Measurements from ENCODE around the gene PLCB1.

Gene PLCB1

GRCh38 chr20:8656335-8656734 is 524.3 kb downstream of the PLCB1 start:
- no peaks in the 10 kb centered on the region for H3K27me3 ChIP-seq (ENCODE audit: insufficient read depth, low read length)

GRCh38 chr20:8657664-8658063 is 525.6 kb downstream of the PLCB1 start:
- Histone ChIP-seq H3K9ac (ENCODE audit: low read depth, low read length) (no peak overlapping the region), H3K36me3 (ENCODE audit: insufficient read depth, low read depth, low read length) (no peaks in the 10 kb centered on the region), H3K4me3 (ENCODE audit: low read length) (no peak overlapping the region), H3K27ac (ENCODE audit: low read length) (no peak overlapping the region), H3K9me3 (ENCODE audit: insufficient read depth, low read depth, low read length) (no peaks in the 10 kb centered on the region), H3K4me1 (ENCODE audit: insufficient read depth, low read length) (no peaks in the 10 kb centered on the region), H3K27me3 (ENCODE audit: insufficient read depth, low read length) (no peaks in the 10 kb centered on the region)

More at GRCh38 chr20:8656335-8656734, 524.3 kb downstream of the PLCB1 start:
- H3K4me1 ChIP-seq (ENCODE audit: insufficient read depth, low read length) = no peaks in the 10 kb centered on the region
- H3K36me3 ChIP-seq (ENCODE audit: insufficient read depth, low read depth, low read length) = no peaks in the 10 kb centered on the region
- H3K9ac ChIP-seq (ENCODE audit: low read depth, low read length) = no peak overlapping the region
- no peak overlapping the region for H3K27ac ChIP-seq (ENCODE audit: low read length)
- no peak overlapping the region for H3K4me3 ChIP-seq (ENCODE audit: low read length)
- H3K9me3 ChIP-seq (ENCODE audit: insufficient read depth, low read depth, low read length) = no peaks in the 10 kb centered on the region

- H3K9me3 ChIP-seq (ENCODE audit: insufficient read depth, low read depth, low read length) = no peaks in the 10 kb centered on the region
- H3K27me3 ChIP-seq (ENCODE audit: insufficient read depth, low read length) = no peaks in the 10 kb centered on the region
- no peak overlapping the region for H3K4me3 ChIP-seq (ENCODE audit: low read length)
- no peak overlapping the region for H3K27ac ChIP-seq (ENCODE audit: low read length)
- no peaks in the 10 kb centered on the region for H3K36me3 ChIP-seq (ENCODE audit: insufficient read depth, low read depth, low read length)
- H3K9ac ChIP-seq (ENCODE audit: low read depth, low read length) = no peak overlapping the region
- no peaks in the 10 kb centered on the region for H3K4me1 ChIP-seq (ENCODE audit: insufficient read depth, low read length)
Observed at GRCh38 chr20:8658103-8658502, 526.0 kb downstream of the PLCB1 start.

GRCh38 chr20:8661229-8661952 is 529.3 kb downstream of the PLCB1 start:
- Histone ChIP-seq H3K27me3 (ENCODE audit: insufficient read depth, low read length) (no peaks in the 10 kb centered on the region), H3K4me1 (ENCODE audit: insufficient read depth, low read length) (no peaks in the 10 kb centered on the region), H3K9me3 (ENCODE audit: insufficient read depth, low read depth, low read length) (no peaks in the 10 kb centered on the region), H3K4me3 (ENCODE audit: low read length) (no peak overlapping the region), H3K9ac (ENCODE audit: low read depth, low read length) (no peak overlapping the region), H3K36me3 (ENCODE audit: insufficient read depth, low read depth, low read length) (no peaks in the 10 kb centered on the region), H3K27ac (ENCODE audit: low read length) (no peak overlapping the region)

GRCh38 chr20:8662433-8662954 is 530.4 kb downstream of the PLCB1 start:
- Histone ChIP-seq H3K4me1 (ENCODE audit: insufficient read depth, low read length) (no peaks in the 10 kb centered on the region), H3K9ac (ENCODE audit: low read depth, low read length) (no peak overlapping the region), H3K36me3 (ENCODE audit: insufficient read depth, low read depth, low read length) (no peaks in the 10 kb centered on the region), H3K9me3 (ENCODE audit: insufficient read depth, low read depth, low read length) (no peaks in the 10 kb centered on the region), H3K27me3 (ENCODE audit: insufficient read depth, low read length) (no peaks in the 10 kb centered on the region), H3K27ac (ENCODE audit: low read length) (no peak overlapping the region), H3K4me3 (ENCODE audit: low read length) (no peak overlapping the region)

GRCh38 chr20:8663424-8663823 is 531.4 kb downstream of the PLCB1 start:
- Histone ChIP-seq H3K27ac (ENCODE audit: low read length) (no peak overlapping the region), H3K9ac (ENCODE audit: low read depth, low read length) (no peak overlapping the region), H3K4me3 (ENCODE audit: low read length) (no peak overlapping the region), H3K36me3 (ENCODE audit: insufficient read depth, low read depth, low read length) (no peaks in the 10 kb centered on the region), H3K4me1 (ENCODE audit: insufficient read depth, low read length) (no peaks in the 10 kb centered on the region), H3K27me3 (ENCODE audit: insufficient read depth, low read length) (no peaks in the 10 kb centered on the region), H3K9me3 (ENCODE audit: insufficient read depth, low read depth, low read length) (no peaks in the 10 kb centered on the region)

- H3K36me3 ChIP-seq (ENCODE audit: insufficient read depth, low read depth, low read length) = no peaks in the 10 kb centered on the region
- H3K4me3 ChIP-seq (ENCODE audit: low read length) = no peak overlapping the region
- H3K27me3 ChIP-seq (ENCODE audit: insufficient read depth, low read length) = no peaks in the 10 kb centered on the region
- H3K27ac ChIP-seq (ENCODE audit: low read length) = no peak overlapping the region
- no peaks in the 10 kb centered on the region for H3K9me3 ChIP-seq (ENCODE audit: insufficient read depth, low read depth, low read length)
- H3K9ac ChIP-seq (ENCODE audit: low read depth, low read length) = no peak overlapping the region
- no peaks in the 10 kb centered on the region for H3K4me1 ChIP-seq (ENCODE audit: insufficient read depth, low read length)
Observed at GRCh38 chr20:8664778-8665177, 532.7 kb downstream of the PLCB1 start.

GRCh38 chr20:8667306-8667705 is 535.2 kb downstream of the PLCB1 start:
- Histone ChIP-seq H3K4me3 (ENCODE audit: low read length) (no peak overlapping the region), H3K4me1 (ENCODE audit: insufficient read depth, low read length) (peaks cover 8% of the 10 kb centered on the region), H3K9me3 (ENCODE audit: insufficient read depth, low read depth, low read length) (no peaks in the 10 kb centered on the region), H3K36me3 (ENCODE audit: insufficient read depth, low read depth, low read length) (no peaks in the 10 kb centered on the region), H3K27ac (ENCODE audit: low read length) (no peak overlapping the region), H3K9ac (ENCODE audit: low read depth, low read length) (no peak overlapping the region), H3K27me3 (ENCODE audit: insufficient read depth, low read length) (no peaks in the 10 kb centered on the region)

- H3K27me3 ChIP-seq (ENCODE audit: insufficient read depth, low read length) = no peaks in the 10 kb centered on the region
- no peak overlapping the region for H3K4me3 ChIP-seq (ENCODE audit: low read length)
- no peaks in the 10 kb centered on the region for H3K9me3 ChIP-seq (ENCODE audit: insufficient read depth, low read depth, low read length)
- H3K36me3 ChIP-seq (ENCODE audit: insufficient read depth, low read depth, low read length) = no peaks in the 10 kb centered on the region
- H3K27ac ChIP-seq (ENCODE audit: low read length) = no peak overlapping the region
- peaks cover 8% of the 10 kb centered on the region for H3K4me1 ChIP-seq (ENCODE audit: insufficient read depth, low read length)
- no peak overlapping the region for H3K9ac ChIP-seq (ENCODE audit: low read depth, low read length)
Observed at GRCh38 chr20:8670207-8670892, 538.3 kb downstream of the PLCB1 start.

GRCh38 chr20:8670893-8671215 is 538.8 kb downstream of the PLCB1 start:
- Histone ChIP-seq H3K36me3 (ENCODE audit: insufficient read depth, low read depth, low read length) (no peaks in the 10 kb centered on the region), H3K27me3 (ENCODE audit: insufficient read depth, low read length) (no peaks in the 10 kb centered on the region), H3K4me3 (ENCODE audit: low read length) (no peak overlapping the region), H3K9ac (ENCODE audit: low read depth, low read length) (no peak overlapping the region), H3K27ac (ENCODE audit: low read length) (no peak overlapping the region), H3K9me3 (ENCODE audit: insufficient read depth, low read depth, low read length) (no peaks in the 10 kb centered on the region), H3K4me1 (ENCODE audit: insufficient read depth, low read length) (peaks cover 8% of the 10 kb centered on the region)

- H3K9me3 ChIP-seq (ENCODE audit: insufficient read depth, low read depth, low read length) = no peaks in the 10 kb centered on the region
- no peak overlapping the region for H3K9ac ChIP-seq (ENCODE audit: low read depth, low read length)
- no peaks in the 10 kb centered on the region for H3K36me3 ChIP-seq (ENCODE audit: insufficient read depth, low read depth, low read length)
- no peak overlapping the region for H3K4me3 ChIP-seq (ENCODE audit: low read length)
- peaks cover 8% of the 10 kb centered on the region for H3K4me1 ChIP-seq (ENCODE audit: insufficient read depth, low read length)
- H3K27ac ChIP-seq (ENCODE audit: low read length) = no peak overlapping the region
- H3K27me3 ChIP-seq (ENCODE audit: insufficient read depth, low read length) = no peaks in the 10 kb centered on the region
Observed at GRCh38 chr20:8671370-8671961, 539.4 kb downstream of the PLCB1 start.

- Histone ChIP-seq H3K36me3 (ENCODE audit: insufficient read depth, low read depth, low read length) (no peaks in the 10 kb centered on the region), H3K9ac (ENCODE audit: low read depth, low read length) (no peak overlapping the region), H3K9me3 (ENCODE audit: insufficient read depth, low read depth, low read length) (no peaks in the 10 kb centered on the region), H3K27me3 (ENCODE audit: insufficient read depth, low read length) (no peaks in the 10 kb centered on the region), H3K4me3 (ENCODE audit: low read length) (no peak overlapping the region), H3K27ac (ENCODE audit: low read length) (no peak overlapping the region), H3K4me1 (ENCODE audit: insufficient read depth, low read length) (peaks cover 8% of the 10 kb centered on the region)
Observed at GRCh38 chr20:8673116-8673515, 541.0 kb downstream of the PLCB1 start.

Measured in iPS-20b (cell line).